Suppressor macrophage treated with lipopolysaccharide for 4 hours (primary cell): ENCODE measurements around the gene HOXB3.
"Not testable (repeated sequence)": the region's sequence is repeated elsewhere in the genome, so short reads cannot be mapped to it uniquely, and the experiment has no call there.

Experiments
- DNase-seq: peaks from one replicate; pipeline ENCODE4 v3.0.0-alpha.2; 2020

HOXB3 gene

DNA sequence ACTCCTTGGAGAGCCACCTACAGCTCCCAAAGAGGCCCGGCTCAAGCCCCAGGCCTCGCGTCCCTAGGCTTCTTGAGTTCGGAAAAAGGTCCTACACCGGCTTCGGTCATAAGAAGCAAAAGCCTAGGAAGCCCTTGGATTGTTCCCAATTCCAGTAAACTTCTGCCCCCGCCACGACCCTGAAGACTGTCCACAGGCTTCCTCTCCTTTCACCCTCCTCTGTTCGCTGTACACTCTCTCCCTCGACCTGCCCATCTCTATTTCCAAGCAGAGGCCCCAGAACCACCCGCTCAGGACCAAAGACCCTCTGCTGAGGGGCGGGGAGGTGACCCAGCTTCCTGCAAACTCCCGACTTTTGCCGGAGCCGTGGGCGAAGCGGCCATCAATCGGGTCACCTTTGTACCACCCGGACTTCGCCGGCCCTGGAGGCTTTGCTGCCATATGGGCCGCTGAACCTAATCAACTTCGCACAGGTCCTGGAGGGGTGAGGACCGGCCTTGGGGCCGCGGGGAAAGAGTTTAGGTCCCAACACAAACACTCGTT is 47.9 kb downstream of the HOXB3 start:
- DNase-seq = no peak

GRCh38 chr17:48541577-48542113 is 48.4 kb downstream of the HOXB3 start:
- DNase-seq = no peak

- DNase-seq = no peak
These were observed 48.9 kb downstream of the HOXB3 start for GRCh38 chr17:48541036-48541576.

DNA sequence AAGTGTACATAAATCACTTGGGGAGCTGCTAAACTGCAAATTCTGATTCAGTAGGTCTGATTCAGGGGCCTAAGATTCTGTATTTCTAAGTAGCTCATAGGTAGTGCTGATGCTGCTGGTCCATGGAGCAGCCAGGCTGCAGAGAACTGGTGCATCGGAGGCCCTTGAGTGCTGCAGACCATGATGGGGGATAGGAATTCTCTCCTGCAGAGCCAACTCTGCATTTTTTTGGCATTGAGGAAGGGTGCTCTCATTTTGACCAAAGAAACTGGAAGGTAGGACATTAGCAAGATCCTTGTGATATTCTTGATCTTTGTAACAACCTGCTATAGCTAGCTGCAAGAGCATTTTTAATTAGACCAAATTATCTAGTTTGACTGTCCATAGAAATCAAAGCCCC is 49.8 kb downstream of the HOXB3 start:
- DNase-seq = no peak

GRCh38 chr17:48539177-48539576 is 50.9 kb downstream of the HOXB3 start:
- DNase-seq = no peak

DNA sequence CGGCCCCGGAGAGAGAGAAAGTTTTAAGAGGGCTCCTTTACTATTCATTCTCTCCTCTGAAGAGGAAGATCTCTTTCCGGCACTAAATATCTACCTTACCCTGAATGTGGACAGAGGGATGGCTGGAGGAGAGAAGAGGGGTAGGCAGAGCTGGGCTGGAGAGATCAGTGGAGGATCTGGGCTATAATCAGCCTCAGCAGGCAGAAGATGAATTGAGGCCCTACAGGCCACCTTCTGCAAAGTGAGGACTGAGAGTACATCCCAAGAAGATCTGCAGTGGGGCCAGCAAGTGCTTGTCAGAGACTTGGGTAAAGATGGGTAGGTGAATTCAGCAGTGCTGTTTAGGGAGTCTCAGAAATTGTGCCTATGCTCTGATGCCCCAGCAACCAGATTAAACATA is 52.7 kb downstream of the HOXB3 start:
- no peak for DNase-seq

GRCh38 chr17:48535793-48536559 is 54.1 kb downstream of the HOXB3 start:
- not testable (repeated sequence) for DNase-seq

DNA sequence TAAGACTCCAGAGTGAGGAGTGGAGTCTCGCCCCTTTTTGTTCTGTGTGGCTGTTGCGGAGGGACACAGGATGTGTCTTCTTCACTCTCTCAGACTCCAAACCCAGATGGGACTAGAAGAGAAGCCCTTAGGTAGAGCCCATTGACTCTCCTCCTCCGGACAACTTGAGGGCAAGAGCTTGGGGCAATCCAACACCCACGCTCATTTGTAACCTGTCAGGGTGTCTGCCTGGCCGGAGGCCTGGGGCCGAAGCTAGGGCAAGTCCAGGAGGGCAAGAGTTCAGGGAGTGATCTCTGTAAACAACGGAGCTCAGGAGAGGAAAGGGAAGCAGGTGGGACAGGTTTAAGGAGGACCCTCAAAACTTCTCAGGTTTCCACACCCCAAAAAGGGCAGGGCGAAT is 57.8 kb downstream of the HOXB3 start:
- no peak for DNase-seq

DNA sequence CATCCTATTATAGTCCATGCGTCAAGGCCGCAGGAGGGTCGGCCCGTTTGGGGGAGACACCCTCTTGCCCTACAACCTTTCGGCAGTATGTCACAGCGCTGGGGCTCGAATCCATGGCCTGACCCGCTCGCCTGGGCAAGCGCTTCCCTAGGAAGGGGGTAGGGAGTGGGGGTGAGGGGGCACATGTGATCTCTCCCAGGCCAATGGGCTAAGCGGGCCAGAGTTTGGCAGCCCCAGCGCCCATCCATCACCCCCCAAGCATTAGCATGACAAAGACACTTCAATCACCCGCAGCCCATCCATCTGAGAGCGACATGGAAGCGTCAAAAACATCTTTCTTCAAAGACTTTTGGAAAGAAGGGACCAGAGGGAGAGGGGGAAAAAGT is 59.2 kb downstream of the HOXB3 start, which contains the start of gene HOXB1:
TSS of gene HOXB1 (minus strand) at position 125 of the 386 bp plus-strand sequence. CDS start at position 18, 107 bp downstream.
- no peak for DNase-seq

DNA sequence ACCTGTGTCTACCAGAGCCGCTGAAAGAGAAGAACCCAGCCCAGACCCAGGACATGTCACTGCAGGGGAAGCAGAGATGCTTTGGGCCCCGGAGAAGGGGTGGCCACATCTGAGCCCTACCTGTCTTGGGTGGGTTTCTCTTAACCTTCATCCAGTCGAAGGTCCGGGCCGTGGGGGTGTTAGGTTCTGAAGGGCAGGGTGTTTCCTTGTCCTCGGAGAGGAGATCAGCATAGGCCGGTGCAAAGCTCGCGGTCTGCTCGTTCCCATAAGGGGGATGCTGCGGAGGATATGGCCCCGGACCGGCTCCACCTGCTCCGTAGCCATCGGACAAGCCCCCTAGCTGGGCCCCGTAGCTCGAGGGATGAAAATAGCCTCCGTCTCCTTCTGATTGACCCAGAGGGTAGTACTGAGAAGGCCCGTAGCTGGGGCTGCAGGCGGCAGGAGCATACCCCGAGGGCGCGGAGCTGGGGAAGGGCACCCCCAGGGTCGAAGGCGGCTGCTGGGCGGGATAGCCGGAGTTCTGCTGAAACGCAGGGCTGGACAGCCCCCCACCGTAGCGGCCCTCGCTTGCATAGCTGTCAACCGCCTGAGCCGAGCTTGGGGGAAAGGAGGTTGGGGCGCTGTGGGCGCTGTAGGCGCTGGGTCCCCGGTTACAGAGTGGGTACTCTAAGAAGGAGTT is 59.7 kb downstream of the HOXB3 start:
- DNase-seq = no peak

DNA sequence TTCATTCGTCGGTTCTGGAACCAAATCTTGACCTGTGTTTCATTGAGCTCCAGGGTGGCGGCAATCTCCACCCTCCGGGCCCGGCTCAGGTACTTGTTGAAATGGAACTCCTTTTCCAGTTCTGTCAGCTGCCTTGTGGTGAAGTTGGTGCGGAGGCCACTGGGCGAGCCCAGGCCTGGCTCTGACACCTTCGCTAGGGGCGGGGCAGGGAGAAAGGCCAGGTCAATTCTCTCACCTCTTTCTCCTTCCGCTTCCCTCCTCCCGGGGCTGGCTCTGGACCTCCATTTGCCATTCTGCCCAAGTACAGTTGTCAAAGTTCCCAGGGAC is 60.4 kb downstream of the HOXB3 start:
- no peak for DNase-seq

DNA sequence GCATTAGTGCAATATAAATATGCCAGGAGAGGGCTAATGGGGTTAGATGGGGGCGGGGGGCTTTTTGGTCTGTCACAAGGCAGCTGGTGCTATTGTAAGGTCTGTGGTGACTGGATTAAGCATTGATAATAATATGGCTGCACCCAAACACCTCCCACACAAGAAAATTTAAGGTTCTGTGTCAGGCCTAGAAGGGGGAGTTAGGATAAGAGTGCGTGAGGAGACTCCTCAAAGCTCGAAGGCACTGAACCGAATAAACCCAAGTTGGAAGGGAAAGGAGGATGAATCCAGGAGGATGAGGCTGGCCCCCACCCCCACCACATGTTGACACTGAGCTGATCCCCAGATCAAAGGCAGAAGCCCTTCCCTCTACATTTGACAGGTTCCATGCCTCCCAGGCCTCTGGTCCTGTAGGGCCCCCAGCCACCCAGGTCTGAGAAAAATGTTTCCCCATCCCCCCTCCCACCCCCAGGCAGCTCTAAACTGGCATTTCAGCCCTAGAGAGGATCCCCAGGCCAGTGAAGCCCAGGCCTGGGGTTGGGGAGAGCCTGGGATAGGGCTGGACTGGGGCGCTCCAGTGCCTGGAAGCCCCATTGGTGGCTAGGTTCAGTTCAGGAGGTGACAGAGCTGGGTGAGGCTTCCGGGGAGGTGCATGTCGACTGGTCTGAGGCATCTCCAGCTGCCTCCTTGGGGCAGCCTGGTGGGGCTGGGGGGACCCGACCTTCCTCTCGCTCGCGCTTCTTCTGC is 60.9 kb downstream of the HOXB3 start:
- no peak for DNase-seq

- no peak for DNase-seq
These were observed 61.7 kb downstream of the HOXB3 start for GRCh38 chr17:48528153-48528935.

GRCh38 chr17:48527547-48527932 is 62.5 kb downstream of the HOXB3 start:
- no peak for DNase-seq

GRCh38 chr17:48526608-48527546 is 63.2 kb downstream of the HOXB3 start:
- DNase-seq = no peak

- DNase-seq = no peak
These were observed 67.0 kb downstream of the HOXB3 start for GRCh38 chr17:48523010-48523409.

GRCh38 chr17:48522031-48522653 is 67.9 kb downstream of the HOXB3 start:
- DNase-seq = no peak

DNA sequence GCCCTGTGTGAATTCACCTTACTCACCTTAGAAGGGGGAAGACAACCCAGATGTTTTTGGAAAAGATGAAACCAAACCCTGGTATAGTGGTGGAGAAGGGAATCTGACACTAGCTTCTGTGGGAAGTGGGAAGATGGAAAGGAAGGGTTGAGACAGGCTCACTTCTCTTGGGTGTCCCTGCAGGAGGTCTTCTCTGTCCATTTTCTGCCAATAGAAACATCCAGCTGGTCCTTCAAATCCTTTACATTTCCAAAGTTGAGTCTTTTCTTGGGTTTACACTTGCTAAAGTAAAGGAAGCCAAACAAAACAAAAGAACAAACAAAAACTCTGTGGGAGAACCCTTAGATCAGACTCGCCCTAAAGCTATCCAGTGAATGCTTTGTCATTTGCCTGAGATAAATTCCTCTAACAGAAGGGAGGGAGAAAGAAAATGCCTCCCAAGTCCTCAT is 69.4 kb downstream of the HOXB3 start:
- DNase-seq = no peak

DNA sequence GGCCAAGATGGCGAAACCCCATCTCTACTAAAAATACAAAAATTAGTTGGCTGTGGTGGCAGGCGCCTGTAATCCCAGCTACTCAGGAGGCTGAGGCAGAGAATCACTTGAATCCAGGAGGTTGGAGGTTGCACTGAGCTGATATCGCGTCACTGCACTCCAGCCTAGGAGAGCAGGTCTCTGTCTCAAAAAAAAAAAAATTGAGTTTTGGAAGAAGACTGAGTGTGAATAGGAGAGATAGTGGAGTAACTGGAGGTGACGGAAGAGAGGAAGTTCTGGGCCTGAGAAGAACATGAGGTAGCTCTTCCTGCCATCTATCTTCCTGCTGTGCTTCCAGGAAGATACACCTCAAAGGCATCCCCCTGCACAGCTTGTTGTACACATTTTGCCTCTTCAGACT is 70.6 kb downstream of the HOXB3 start:
- DNase-seq = no peak

DNA sequence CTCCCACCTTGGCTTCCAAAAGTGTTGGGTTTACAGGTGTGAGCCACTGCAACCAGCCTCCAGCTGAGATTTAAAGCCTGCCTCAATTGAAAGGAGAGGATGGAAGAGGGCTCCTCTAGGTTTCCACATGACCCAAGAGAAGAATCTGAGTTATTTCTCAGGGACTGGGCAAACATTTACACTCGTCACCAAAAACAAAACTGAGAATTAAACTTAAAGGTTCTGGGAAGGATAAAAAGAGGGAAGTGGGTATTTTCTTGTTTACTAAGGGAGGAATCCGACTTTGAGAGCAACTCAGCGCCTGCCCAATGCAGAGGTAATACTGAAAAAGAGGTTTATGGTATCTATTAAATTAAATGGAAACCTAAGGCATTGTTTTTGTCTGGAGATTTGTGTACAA is 72.6 kb downstream of the HOXB3 start:
- DNase-seq = peak; percentile 40
